ENCODE results near the gene GDF15.
"Not testable (repeated sequence)": the region's sequence is repeated elsewhere in the genome, so short reads cannot be mapped to it uniquely, and the experiment has no call there.

The GDF15 gene

DNA sequence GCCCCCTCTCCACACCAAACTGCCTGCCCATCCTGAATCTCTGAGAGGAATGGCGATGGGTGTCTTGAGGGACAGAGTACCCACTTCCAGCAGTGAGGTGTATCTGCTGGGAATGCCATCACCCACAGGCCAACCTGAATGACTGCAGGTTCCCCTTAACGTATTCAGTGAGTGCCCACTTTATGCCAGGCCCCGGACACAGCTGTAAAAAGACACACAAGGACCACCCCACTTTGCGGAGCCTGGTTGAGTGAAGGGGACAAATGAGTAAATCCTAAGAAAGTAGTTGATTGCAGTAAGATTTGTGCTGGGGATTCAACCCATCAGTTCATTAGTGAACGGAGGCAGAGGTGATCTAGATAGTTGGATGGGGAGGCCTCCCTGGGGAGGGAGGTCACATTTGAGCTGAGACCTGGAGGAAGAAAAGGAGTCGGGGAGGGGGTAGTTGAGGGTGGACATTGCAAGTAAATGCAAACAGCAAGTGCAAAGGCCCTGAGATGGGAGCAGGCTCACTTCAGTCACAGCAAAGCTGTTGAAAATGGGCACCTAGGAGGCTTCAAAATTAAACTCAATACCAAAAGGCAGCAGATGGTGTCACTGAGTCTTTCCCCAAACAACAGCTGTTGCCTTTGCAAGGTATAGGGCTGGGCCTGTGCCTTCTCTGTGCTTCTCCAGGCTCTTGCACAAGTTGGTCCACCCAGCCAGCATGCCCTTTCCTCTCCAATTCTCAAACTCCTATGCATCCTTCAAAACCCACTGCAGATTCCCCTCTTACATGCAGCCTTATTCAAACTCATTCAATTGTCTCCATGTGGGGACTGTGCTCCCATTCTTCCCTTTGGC, 4.3 kb downstream of the GDF15 start:
- in situ Hi-C loops (cut with MboI; ENCODE audit: low sequenced_read_pairs), result no loop called here

DNA sequence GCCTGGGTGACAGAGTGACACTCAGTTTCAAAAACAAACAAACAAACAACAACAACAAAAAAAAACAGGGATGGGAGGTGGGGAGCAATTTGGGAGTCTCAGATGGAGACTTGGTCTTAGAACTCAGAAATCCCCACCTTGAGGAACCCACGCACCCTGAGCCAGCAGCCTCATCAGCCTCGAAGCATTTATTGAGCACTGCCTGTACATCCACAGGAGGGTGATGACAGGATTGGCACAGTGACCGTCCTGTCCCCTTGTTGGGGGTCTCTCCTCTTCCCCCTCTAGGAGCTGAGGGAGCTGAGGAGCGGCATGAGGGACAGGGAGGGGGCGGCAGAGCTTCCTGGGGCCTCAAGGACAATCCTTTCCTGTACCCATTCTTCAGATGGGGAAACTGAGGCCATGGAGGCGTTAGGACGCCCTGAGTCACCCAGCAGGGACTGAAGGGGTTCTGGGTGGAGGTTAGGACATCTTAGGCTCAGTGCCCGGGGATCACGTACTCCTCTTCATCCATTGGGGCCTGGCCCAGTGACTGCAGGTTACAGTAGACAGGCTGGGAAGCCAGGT, 5.6 kb downstream of the GDF15 start:
- in situ Hi-C loops (cut with MboI; ENCODE audit: low sequenced_read_pairs), result no loop called here

DNA sequence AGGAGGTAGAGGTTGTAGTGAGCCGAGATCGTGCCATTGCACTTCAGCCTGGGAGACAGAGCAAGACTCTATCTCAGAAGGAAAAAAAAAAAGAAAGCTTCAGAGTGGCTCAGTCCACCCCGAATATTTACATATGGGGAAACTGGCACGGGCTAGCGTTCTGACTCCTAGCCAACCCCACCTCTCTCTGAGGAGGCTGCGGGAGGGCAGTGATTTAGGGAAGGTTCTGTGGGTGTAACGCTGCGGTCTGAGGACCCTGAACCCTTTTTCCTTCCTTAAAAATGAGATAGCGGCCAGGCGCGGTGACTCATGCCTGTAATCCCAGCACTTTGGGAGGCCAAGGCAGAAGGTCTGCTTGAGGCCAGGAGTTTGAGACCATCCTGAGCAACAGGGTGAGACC, 6.5 kb downstream of the GDF15 start:
- in situ Hi-C loops (cut with MboI; ENCODE audit: low sequenced_read_pairs), result no loop called here

DNA sequence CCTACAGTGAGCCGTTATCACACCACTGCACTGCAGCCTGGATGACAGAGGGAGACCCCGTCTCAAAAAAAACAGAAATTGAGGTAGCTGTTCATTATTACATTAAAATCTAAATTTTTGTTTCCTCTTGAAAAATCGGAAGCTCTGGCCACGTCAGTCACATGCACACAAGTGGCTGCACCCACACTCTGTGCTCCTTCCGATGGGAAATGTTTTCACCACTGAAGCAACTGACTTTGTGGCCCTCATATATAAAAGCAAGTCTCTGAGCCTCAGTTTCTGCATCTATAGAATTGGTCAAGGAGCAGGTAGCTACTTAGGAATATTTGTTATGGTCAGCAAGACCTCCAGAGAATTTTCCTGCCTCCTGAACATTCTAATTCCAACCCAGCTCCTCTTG, 7.0 kb downstream of the GDF15 start:
- in situ Hi-C loops (cut with MboI; ENCODE audit: low sequenced_read_pairs), result no loop called here

DNA sequence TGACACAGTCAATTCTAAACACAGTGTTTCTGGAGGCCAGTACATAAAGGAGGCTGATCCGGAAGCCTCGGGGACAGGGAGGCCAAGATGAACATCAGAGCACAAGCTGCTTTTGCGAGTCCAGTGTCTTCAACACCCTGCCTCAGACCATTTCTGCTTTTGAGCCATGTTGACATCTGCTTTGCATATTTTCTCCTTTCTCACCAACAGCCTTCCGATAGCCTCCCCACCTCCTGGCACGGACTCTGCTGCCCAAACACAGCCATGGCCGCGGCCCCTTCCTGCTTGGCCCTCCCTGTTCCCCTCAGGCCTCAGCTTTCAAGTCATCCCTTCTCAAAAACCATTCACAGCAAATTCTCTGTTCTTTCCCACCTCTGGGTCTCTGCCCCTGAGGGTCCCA, 7.9 kb downstream of the GDF15 start:
- in situ Hi-C loops (cut with MboI; ENCODE audit: low sequenced_read_pairs), result no loop called here

DNA sequence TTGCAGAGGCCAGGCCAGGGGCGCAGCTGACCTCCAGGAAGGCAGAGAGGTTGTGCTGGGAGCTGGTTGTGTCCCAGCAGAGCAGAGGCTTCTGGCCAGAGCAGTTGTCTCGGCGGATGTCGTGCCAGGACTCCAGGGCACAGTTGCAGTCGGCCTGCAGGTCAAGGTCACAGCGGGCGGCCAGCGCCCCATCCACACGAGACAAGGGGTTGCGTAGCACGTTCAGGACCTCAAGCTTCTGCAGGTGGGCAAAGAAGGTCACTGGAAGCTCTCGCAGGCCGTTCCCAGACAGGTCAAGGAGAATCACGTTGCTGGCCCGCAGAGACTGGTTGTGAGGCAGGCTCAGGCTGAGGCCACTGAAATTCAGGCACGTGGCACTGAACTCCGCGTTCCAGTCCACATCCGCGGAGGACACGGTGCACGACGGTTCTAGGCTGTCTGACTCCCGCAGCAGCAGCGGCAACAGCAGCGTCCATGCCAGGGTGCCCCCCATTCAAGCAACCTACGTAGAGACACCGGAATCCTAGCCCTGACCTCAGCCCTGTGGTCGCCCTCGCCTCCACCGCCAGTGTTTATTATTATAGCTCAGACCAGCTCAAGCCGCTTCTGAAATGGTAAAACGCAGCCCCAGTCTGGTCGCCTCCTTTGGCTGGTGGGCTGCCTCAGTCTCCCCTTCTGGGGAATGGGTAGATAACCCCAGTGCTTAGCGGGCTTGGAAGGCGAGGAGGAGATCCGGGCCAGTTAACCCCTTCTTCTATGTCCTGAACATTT, 10.7 kb downstream of the GDF15 start:
- in situ Hi-C loops (cut with MboI; ENCODE audit: low sequenced_read_pairs), result no loop called here

DNA sequence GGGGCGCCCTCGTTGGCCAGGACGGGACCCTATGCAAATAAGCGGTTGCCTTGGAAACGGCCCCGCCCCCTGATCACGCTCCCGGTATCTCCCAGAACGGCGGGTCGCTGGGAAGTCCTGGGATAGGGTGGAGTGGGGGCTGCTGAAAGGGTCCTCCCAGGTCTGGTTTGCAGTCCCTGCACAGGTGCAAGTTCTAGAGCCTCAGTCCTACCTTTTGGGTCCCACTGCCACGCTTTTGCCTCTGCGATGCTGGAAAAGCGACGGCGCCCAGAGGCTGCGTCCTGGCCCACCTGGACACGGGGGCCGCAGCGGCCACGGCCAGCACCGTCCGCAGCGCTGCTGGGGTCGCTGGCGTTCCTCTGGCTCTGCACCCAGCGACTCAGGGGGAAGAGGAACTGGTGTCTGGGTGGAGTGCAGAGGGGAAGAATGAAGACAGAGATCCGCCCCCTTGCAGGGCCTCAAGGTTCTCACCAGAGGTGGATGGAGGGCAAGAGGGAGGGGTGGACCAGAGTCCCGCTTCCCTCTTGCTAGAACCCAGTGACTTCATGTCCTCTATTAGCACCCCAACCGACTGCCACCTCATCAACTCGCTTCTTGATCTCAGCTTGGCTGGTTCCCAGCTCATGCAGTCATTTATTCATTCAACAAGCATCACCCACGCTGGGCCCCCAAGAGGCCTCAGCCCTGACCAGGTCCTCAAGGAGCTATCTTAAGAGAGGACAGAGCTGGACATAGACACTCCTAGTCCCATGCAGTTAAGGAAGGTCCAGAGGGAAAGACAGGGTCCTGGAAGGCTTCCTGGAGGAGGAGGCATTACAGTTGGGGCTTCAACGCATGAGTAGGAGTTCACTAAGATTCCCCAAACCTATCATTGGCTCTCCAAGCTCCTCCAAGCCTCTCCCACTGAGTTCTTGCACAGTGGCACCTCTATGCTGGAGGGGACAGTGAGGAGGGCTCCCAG, 11.6 kb downstream of the GDF15 start, which contains the start of gene LRRC25:
Gene LRRC25 (minus strand): TSS at position 381 of the 961 bp plus-strand sequence. CDS start 659 bp downstream, outside the sequence.
- in situ Hi-C loops (cut with MboI; ENCODE audit: low sequenced_read_pairs), result no loop called here

DNA sequence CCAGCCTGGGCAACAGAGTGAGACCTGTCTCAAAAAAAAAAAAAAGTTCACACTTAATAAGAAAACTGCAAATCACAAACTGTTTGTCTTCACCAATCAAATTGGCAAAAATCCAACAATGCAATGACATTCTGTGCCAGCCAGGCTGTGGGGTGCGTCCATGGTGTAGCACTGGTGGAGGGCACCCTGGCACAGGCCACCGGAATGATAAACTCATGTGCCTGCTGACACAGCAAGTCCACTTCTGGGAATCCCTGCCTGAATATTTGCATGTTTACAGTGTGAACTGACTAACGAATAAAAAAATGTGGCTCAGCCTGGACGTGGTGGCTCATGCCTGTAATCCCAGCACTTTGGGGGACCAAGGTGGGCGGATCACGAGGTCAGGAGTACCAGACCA, 13.1 kb downstream of the GDF15 start:
- in situ Hi-C loops (cut with MboI; ENCODE audit: low sequenced_read_pairs), result no loop called here

DNA sequence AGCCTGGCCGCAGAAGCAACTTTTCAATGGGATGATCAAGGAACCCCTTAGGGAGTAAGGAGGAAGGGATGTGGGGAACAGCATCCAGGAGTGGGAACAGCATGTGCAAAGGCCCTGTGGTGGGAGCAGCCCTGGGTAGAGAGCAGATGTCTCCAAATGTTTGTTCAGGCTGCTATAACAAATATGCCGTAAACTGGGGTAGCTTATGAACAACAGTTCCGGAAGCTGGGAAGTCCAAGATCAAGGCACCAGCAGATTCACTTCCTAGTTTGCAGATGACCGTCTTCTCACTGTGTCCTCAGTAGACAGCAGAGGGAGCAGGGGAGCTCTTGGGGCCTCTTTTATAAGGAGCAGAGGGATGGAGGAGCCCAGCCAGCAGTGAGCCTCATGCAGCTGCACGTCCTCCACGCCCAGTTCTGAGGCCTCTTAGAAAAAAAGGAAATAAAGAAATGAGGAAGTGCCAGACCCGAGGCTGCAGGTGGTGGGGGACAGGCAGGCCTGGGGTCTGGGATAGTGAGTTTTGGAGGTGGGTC, 15.7 kb downstream of the GDF15 start:
- in situ Hi-C loops (cut with MboI; ENCODE audit: low sequenced_read_pairs), result no loop called here

DNA sequence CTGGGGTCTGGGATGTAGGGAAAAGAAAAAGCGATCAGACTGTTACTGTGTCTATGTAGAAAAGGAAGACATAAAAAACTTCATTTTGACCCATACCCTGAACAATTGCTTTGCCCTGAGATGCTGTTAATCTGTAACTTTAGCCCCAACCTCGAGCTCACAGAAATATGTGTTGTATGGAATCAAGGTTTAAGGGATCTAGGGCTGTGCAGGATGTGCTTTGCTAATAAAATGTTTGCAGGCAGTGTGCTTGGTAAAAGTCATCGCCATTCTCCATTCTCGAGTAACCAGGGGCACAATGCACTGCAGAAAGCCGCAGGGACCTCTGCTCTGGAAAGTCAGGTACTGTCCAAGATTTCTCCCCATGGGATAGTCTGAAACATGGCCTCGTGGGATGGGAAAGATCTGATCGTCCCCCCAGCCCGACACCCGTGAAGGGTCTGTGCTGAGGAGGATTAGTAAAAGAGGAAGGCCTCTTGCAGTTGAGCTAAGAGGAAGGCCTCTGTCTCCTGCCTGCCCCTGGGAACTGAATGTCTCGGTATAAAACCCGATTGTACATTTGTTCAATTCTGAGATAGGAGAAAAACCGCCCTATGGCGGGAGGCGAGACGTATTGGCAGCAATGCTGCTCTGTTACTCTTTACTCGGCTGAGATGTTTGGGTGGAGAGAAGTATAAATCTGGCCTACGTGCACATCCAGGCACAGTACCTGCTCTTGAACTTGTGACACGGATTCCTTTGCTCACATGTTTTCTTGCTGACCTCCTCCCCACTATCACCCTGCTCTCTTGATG, 16.7 kb downstream of the GDF15 start:
- in situ Hi-C loops (cut with MboI; ENCODE audit: low sequenced_read_pairs), result not testable (repeated sequence)

DNA sequence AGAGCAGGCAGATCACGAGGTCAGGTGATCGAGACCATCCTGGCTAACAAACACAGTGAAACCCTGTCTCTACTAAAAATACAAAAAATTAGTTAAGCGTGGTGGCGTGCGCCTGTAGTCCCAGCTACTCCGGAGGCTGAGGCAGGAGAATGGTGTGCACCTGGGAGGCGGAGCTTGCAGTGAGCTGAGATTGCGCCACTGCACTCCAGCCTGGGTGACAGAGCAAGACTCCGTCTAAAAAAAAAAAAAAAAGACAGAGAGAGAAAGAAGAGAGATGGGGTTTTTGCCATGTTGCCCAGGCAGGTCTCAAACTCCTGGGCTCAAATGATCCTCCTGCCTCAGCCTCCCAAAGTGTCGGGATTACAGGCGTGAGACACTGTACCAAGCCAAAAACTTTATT, 19.8 kb downstream of the GDF15 start:
- in situ Hi-C loops (cut with MboI; ENCODE audit: low sequenced_read_pairs), result not testable (repeated sequence)

DNA sequence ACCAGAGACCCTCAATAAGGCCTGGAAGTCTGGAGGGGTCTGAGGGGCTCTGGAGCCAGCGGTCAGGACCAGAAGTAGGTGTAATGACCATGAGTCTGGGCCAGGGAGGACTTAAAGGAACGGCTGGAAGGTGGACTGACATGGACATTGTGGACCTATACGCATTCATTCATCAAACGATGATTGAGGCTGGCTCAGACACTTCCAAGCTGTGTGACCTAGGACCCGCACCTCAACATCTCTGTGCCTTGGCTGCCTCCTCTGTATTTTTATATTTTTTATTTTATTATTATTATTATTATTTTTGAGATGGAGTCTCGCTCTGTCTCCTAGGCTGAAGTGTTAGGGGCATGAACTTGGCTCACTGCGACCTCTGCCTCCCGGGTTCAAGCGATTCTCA, 20.8 kb downstream of the GDF15 start:
- in situ Hi-C loops (cut with MboI; ENCODE audit: low sequenced_read_pairs), result no loop called here

DNA sequence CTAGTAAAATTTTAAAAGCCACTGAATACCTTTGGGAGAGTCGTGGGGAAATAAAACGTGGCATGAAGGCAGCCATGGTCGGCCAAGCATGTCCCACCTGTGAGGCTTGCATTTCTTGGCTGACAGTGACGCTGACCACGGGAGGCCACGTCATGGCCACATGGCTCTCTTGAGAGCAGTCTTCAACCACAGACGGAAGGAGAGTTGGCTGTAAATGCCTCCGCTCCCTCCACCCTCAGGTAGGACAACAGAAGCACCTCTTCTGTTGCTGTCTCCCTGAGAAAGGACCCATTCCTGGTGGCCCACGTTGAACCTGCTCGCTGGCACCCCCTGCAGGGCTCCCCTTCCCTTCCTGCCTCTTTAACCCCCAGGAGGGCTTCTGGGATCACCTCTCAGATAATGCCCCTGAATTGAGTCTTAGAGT, 22.1 kb downstream of the GDF15 start:
- in situ Hi-C loops (cut with MboI; ENCODE audit: low sequenced_read_pairs), result no loop called here

DNA sequence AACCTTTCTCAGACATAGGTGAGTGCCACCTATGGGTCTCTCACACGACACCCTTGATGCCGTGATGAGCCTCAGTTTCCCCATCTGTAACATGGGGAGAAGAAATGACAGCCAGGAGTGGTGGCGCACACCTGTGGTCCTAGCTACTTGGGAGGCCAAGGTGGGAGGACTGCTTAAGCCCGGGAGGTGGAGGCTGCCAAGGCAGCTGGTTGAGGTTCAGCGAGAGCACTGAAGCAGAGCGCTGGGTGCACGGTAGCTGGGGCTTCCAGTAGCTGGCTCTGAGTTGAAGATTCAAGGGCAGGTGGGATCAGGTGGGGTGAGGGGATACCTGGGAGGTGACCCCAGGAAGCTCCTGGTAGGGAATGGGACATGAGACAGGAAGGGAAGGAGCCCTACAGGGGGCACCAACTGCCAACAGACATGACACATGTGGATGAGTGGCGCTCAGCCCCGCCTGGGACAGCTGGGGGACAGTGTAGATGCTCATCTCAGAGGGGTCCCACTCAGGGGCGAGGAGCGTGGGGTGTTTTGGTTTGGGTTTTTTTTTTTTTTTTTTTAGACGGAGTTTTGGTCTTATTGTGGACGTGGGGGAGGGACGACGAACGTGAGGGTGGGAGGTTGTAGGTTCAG, 26.8 kb downstream of the GDF15 start:
- in situ Hi-C loops (cut with MboI; ENCODE audit: low sequenced_read_pairs), result no loop called here

DNA sequence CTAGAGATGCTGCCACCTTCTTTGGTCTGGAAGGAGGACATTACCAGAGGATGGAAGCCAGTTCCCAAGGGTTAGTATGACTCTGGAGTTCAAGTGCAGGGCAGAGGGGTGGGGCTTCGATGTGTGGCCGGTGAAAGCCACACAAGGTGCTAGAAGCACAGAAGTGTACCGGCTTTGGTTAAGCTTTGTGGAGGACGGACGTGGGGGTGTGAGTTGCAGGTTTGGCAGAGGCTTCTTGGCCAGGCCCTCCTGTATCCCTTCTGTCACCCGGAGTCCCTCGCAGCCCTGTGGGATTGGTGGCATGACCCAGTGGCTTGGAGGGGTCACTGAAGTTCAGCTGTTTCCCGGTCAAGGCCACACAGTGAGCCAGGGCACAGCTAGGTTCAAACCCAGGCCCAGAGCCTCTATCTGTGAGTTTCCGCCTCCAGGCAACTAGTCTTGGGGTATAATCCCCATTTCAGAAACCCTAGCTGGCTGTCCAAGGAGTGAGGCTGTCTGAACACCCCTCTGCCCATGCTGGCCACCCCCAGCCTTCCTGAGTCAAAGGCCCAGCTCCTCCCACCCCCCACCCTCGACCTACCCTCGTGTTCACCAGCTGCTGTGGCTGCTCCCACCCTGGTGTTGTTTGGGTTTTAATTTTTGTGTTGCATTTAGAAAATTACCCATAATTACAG, 28.7 kb downstream of the GDF15 start:
- in situ Hi-C loops (cut with MboI; ENCODE audit: low sequenced_read_pairs), result no loop called here

DNA sequence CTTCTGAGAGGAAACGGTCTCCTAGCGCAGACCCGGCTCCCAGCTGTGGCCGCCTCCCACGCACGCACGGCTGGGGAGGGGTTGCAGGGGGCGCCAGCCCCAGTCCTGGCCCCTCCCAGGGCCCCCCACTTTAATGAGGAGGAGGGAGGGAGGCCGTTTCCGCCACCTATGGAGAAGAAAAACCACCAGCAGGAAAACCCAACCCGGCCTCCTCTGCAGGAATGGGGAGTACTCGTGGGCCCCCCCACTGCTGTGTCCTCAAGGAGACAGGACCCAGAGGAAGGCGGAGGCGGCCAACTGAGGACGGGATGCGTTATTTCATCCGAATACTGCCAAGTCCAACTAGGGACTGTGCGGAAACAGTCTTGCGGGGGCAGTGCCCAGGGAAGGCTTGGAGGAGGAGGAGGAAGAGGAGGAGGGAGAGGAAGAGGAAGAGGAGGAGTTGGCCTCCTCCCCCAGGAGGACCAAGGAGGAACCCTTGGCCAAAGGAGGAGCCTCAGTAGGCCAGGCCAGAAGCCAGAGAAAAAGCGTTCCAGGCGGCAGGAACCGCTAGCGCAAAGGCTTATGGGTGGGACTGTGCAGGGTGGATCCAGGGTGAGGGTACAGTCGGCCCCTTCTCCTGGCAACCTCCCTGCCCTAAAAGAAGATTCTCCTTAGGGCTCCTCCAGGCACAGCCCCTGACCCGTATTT, 29.4 kb downstream of the GDF15 start:
- in situ Hi-C loops (cut with MboI; ENCODE audit: low sequenced_read_pairs), result no loop called here

DNA sequence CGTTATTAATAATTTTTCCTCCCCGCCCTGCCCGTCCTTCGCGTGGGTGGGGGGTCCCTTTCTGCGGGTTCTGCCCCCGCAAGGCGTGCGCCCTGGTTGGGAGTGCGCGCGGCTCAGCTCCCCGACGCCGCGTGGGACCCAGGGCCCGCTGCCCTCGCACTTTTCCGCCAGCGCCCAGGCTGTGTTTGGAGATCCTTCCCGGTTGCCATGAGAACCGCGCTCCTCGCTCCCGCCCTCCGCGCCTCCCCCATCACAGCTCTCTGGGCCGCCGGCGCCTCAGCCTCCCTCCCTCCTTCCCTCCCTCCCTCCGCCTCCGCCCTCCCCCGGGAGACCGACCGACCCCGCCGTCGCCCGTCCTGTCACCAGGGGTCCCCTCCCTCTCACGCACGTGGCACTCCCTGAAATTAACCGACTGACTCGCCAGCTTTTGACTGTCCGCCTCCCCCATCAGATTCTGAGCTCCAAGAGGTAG, 30.9 kb downstream of the GDF15 start:
- in situ Hi-C loops (cut with MboI; ENCODE audit: low sequenced_read_pairs), result no loop called here

Measured in hTERT RPE-1 (cell line).